ENCODE data around the gene CEND1.

The CEND1 gene

DNA sequence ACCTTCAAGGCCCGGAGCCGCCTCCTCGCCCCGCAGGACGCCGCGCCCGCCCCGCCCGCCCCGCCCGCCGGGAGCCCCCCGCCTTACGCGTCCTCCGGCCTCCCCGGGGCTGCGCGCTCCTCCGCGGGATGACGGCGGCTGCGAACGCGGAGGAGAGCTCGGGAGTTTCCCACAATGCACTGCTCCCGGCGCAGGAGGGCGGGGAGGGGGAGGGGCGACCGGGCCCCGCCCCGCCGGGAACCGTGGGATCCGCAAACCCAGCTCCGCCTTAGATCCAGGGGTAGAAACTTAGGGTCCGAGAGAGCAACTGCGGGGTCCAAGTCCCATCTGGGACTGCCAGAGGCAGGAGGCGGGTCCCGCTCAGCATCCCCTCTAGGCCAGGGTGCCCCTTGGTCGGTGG, at the start of gene CEND1:
CEND1 (minus strand) TSS at position 148 of the 400 bp plus-strand sequence. CDS start 1,514 bp downstream, outside the sequence.
- H3K4me3 ChIP-seq (ENCODE audit: low read depth, low read length), result peak within 1 kb of the TSS; percentile 35
- DNase-seq (ENCODE audit: low read depth), result no peak

DNA sequence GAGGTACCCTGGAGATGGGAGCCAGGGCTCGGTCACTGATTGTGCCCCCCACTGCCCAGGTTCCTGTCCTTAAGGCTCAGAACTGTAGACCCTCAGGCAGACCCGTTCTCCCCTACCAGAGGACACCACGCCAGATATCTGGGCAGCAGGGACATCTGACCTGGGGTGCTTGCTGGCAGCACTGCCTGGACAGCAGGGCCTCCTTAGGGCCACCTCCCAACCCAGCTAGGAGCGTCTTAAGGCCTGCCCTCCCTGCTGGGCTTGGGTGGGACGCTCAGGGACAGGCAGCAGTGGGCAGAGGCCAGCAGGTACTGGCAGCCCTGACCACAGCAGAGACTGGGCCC, 49.4 kb upstream of the CEND1 start:
- no peak for DNase-seq (ENCODE audit: low read depth)
- no peak overlapping the region for H3K4me3 ChIP-seq (ENCODE audit: low read depth, low read length)

DNA sequence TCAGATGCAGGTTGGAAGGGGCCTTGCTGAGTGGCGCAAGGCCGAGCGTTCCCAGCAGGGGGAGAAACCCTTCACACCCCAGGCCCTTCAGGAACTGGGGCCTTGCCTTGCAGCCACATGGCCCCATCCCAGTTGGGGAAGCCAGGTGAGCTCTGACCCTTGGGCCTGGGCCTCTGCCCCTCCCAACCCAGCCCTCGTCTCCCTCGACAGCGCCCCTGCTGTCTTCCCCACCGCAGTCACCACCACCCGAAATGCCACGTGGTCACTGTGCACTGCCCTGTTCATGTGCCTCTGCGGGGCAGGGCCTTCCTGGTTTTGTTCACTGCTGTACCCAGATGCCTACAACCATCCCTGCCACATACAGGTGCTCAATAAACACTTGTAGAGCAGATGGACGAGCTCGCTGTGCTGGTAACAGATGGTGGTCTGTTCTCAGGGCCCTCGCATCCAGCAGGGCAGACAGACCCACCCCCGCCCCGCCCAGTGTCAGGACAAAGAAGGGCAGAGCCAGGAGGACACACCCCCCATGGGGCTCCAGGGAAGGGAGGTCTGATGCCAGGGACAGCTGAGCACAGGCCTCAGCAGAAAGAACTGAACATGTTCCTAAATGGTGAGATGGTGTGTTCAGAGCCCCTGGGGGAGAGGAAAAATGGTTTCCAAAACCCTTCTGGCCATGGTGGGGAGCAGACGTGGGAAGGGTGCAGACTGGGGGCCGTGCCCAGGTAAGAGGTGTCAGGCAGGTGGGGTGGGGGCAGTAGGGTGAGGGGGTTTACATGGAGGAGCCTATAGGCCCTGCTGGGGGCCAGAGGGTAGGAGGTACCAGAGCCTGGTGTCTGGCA, 48.8 kb upstream of the CEND1 start:
- H3K4me3 ChIP-seq (ENCODE audit: low read depth, low read length), result no peak overlapping the region
- DNase-seq (ENCODE audit: low read depth), result no peak

DNA sequence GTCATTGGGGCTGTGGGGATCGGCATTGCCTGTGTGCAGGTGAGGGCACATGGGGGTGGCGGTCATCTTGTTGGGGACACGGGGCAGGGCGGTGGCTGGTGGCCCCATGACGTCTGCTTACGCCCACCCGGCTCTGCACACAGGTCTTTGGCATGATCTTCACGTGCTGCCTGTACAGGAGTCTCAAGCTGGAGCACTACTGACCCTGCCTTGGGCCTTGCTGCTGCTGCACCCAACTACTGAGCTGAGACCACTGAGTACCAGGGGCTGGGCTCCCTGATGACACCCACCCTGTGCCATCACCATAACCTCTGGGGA, 48.1 kb upstream of the CEND1 start:
- no peak overlapping the region for H3K4me3 ChIP-seq (ENCODE audit: low read depth, low read length)
- no peak for DNase-seq (ENCODE audit: low read depth)

DNA sequence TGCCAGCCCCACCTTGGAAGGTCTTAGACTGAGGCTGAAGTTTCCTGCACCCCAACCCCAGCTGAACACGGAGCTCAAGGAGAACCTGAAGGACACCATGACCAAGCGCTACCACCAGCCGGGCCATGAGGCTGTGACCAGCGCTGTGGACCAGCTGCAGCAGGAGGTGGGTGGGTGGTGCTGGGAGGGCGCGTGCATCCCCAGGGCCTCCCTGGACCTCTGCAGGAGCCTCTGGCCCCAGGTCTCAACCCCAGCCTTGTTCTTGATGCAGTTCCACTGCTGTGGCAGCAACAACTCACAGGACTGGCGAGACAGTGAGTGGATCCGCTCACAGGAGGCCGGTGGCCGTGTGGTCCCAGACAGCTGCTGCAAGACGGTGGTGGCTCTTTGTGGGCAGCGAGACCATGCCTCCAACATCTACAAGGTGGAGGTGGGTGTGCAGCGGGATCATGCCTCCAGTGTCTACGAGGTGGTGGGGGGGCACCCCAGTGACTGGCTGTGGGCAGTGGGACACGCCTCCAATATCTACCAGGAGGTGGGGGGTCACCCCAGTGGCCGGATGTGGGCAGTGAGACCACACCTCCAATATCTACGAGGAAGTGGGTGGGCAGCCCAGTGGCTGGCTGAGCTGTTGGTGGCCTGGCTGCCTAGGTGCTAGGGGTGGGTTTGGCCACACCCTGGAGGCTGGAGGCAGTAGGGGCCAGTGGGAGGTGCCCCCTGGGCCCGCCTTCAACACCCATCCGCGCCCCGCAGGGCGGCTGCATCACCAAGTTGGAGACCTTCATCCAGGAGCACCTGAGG, 47.5 kb upstream of the CEND1 start:
- DNase-seq (ENCODE audit: low read depth), result no peak
- no peak overlapping the region for H3K4me3 ChIP-seq (ENCODE audit: low read depth, low read length)

DNA sequence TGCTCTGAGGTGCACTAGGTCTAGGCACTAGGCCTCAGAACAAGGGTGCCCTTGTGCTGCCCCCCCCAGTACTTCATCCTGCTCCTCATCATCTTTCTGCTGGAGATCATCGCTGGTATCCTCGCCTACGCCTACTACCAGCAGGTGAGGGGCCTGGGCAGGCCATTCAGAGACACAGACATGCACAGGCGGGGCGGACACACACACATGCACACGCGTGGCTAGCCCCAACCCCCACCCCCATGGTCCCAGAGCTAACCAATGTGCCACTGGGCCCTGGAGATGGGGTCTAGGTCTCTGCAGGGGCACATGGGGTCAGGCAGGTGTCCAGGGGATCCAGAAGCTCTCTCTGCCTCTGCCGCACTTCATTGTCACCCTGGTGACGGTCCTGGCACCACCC, 46.8 kb upstream of the CEND1 start:
- DNase-seq (ENCODE audit: low read depth), result no peak
- no peak overlapping the region for H3K4me3 ChIP-seq (ENCODE audit: low read depth, low read length)

DNA sequence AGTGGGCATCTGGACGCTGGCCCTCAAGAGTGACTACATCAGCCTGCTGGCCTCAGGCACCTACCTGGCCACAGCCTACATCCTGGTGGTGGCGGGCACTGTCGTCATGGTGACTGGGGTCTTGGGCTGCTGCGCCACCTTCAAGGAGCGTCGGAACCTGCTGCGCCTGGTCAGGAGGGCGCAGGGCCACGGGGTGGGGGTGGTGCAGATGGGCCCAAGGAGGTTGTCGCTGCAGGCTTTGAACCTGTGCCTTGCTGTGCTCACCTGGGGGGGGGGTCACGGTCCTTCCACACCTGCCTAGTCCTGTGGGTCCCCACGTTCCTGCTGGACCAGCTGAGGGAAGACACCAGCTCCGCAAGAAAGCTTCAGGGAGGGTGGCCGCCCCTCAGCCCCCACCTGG, 46.4 kb upstream of the CEND1 start:
- no peak overlapping the region for H3K4me3 ChIP-seq (ENCODE audit: low read depth, low read length)
- DNase-seq (ENCODE audit: low read depth), result no peak

DNA sequence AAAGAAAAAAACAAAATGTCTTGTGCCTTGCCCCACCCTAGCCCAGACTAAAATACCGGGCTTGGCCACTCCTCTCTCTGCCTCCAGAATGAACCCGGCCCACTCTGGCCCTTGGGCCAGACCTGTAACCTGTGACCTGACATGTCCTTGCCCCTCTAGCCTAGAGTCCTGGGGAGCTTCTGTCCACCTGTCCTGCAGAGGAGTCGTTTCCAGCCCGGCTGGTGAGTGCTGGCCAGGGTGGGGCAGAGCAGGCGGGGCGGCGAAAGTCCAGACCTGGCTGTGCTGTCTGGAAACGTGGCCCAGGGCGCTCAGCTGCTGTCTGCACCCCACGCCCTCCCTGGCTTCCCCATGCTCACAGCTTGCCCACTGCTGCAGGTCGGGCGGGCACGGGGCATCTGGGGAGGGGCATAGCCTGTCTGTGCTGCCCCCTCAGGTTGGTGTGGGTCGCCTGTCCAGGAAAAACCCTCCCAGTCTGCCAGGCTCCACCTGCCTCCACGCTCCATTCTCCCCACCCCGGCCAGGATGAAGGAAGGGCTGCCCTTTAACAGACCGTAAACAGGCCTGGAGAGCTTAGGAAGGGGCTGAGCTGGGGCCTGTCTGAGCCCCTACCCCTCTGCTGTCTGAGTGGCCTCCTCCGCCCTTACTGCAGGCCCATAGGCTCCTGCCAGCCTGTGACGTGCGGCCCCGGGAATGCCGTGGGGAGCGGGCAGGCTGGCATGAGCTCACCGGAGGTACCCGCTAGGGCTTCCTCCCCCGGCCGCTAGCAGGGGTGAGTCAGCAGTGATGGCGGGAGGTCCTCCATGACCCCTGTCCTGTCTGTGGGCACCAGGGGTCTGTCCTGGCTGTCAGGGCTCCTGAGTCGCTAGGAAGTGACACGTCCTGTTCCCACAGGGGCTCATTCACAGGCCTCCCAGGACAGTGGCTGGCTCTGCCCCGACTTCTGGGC, 44.8 kb upstream of the CEND1 start:
- H3K4me3 ChIP-seq (ENCODE audit: low read depth, low read length), result peak overlapping the region; percentile 78
- DNase-seq (ENCODE audit: low read depth), result no peak

DNA sequence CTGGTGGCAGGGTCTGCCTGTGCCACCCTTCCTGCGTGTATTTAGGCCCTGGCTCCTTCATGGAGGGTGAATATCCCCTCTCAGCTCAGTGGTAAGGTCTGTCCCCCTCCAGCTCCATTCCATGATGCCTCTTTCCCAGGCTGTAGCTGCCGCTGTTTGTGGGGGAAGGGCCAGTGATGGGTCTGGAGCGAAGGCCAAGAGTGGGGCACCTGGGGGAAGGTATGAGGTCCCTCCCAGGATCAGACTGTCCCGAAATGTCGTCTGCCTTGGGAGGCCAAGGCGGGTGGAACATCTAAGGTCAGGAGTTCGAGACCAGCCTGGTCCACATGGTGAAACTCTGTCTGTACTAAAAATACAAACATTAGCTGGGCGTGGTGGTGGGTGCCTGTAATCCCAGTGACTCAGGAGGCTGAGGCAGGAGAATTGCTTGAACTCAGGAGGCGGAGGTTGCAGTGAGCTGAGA, 44.0 kb upstream of the CEND1 start:
- H3K4me3 ChIP-seq (ENCODE audit: low read depth, low read length), result peak overlapping the region; percentile 78
- DNase-seq (ENCODE audit: low read depth), result no peak

DNA sequence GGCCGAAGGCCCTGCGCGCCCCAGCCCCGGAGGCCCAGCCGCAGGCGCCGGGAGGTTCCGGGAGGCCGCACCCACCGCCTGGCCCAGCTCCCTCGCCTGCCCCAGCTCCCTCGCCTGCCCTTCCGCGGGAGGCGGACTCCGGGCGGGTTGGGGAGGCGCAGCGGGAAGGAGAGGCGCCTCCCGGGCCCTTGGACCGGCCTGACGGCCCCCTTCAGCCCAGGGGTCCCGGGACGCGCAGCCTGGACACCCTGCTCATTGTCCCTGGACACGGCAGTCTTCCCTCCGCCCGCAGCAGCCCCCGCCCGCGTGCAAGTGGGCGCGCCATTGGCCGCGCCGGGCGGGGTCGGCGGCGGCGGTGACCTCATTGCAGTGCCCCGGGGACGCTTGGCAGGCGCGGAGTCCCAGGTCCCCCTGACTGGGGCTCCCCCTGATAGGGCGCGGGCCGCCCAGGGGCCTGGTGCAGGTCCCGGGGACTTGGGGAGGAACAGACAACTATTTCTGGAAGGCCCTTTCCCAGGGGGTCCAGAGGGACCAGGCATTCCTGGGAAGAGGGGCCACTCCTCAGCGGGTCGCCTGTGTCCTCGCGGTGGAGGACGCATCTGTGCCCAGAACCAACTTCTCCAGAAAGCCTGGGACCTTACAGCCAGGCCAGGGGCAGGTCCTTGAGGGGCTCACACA, 43.4 kb upstream of the CEND1 start:
- H3K4me3 ChIP-seq (ENCODE audit: low read depth, low read length), result peak overlapping the region; percentile 78
- no peak for DNase-seq (ENCODE audit: low read depth)

DNA sequence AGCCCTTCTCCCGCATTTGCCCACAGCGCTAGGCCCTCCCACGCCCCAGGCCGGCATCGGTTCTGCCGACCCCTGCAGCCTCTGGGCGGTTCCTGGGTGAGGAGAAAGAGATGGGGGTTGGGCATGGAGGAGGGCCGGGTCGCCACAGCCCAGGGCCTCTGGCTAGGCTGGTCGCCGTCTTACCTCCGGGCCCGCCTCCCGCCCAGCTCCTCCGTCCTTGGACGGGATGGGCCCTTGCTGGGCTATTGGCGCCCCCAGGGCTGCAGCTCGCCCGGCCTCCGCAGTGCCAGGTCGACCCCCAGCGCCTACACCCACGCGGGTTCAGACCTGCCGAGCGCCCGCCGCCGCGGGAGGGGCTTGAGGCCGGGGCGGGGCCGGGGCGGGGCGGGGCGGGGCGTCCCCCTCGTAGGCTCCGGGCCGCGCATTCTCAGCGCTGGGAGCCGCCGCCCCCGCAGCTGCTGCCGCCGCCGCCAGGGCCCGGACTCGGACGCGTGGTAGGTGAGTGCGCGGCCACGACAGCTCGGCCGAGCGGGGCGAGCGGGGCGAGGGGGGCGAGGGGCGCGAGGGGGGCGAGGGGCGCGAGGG, 42.7 kb upstream of the CEND1 start, which contains the start of gene CD151:
CD151 (plus strand) TSS at position 424 of the 585 bp plus-strand sequence. CDS start 3,118 bp downstream, outside the sequence.
- H3K4me3 ChIP-seq (ENCODE audit: low read depth, low read length), result peak within 1 kb of the TSS; percentile 78
- no peak for DNase-seq (ENCODE audit: low read depth)

DNA sequence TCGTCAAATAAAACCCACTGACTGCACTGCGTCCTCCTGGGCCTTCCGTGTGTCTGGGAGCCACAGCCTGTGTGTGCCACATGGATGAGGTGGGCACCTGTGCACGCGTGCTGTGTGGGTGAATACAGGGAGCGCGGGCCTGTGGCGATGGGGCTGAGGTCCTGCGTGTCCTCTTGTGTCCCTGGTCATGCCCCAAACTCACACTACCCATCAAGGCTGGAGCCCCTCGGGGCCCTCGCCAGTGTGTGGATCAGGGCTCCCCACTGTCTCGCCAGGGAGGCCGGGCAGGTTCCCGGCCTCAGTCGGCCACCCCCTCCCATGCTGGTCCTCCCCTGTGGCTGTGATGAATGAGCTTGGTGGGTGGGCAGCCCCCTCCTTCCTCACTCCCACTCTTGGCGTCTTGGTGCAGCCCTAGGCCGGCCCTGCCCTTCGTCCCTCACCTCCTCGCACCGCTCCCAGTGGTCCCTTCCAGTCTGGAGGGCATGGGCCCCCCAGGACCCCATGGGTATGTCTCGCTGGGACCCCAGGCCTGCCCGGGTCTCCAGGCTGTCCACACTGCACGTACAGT, 42.2 kb upstream of the CEND1 start:
- H3K4me3 ChIP-seq (ENCODE audit: low read depth, low read length), result peak overlapping the region; percentile 48
- DNase-seq (ENCODE audit: low read depth), result no peak

DNA sequence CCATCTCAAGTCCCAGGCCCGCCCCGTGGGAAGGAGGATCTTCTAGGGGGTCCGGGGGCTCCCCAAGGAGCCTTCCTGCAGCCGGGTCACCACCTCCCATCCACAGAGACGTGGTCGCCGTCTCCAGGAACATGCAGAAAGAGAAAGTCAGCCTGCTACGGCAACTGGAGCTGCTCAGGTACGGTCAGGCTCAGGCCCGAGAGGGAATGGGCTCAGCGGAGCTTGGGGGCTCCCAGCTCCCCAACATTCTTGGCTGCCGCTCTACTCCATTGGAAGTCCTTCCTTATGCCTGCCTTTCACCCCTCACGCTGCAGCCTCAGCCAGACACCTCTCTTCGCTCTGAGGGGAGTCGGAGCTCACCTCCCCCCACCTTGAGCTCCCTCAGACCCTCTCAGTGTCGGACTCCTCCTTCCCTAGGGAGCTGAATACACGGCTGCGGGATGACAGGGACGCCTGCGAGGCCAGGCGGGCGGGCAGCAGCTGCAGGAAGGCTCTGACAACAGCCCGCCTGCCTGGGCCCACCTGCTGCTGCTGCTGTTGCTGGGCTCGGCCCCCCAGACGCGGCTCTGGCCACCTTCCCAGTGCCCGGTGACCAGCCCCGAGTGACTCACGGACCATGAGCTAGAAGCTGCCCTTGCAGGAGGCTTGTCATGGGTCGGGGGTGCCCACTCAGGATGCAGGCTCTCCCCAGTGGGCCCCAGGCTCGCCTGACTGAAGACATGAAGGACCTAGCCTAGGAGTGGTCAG, 41.4 kb upstream of the CEND1 start:
- peak overlapping the region; percentile 42 for H3K4me3 ChIP-seq (ENCODE audit: low read depth, low read length)
- DNase-seq (ENCODE audit: low read depth), result no peak

DNA sequence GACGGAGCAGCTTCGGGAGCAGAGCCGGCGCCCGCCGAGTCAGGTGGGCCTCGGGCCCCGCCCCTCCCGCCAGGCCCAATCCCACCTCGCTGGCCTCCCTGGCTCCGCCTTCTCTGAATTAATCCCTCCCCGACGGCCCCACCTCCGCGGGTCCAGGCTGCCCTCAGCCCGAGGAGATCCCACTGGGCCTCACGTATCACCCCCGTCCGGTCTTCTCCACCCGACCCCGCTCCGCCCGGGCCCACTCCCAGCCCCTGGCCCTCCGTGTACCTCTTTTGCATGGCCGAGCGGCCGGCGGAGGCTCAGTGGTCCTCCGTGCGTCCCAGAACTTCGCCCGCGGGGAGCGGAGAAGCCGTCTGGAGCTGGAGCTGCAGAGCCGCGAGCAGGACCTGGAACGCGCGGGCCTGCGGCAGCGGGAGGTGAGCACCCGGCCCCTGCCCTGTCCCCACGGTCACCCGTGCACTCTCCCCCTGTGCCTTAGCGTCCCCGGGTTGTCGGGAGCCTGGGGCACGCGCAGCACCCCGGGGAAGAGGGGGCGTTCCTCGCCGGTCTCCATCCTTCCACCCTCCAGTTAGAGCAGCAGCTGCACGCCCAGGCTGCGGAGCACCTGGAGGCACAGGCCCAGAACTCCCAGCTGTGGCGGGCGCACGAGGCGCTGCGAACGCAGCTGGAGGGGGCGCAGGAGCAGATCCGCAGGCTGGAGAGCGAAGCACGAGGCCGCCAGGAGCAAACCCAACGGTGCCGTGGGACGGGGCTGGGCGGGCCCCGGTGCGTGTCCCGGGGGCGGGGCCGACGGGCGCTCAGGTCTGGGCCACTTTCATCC, 40.6 kb upstream of the CEND1 start:
- H3K4me3 ChIP-seq (ENCODE audit: low read depth, low read length), result peak overlapping the region; percentile 42
- no peak for DNase-seq (ENCODE audit: low read depth)

DNA sequence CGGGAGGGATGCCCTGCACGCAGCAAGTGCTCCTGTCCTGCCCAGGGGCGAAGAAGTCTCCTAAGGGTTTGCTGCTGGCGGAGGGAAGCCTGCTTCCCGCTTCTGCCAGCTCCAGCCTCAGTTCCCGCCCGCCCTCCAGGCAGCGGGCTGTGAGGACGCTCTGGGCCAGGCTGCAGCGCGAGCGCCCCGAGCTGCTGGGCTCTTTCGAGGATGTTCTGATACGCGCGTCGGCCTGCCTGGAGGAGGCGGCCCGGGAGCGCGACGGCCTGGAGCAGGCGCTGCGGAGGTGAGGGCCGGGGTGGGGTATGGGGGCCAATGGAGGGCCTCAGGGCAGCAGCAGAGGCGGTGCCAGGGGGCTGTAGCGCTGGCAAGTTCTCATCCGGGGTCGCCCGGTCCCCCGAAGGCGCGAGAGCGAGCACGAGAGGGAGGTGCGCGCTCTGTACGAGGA, 40.0 kb upstream of the CEND1 start:
- H3K4me3 ChIP-seq (ENCODE audit: low read depth, low read length), result peak overlapping the region; percentile 42
- no peak for DNase-seq (ENCODE audit: low read depth)

DNA sequence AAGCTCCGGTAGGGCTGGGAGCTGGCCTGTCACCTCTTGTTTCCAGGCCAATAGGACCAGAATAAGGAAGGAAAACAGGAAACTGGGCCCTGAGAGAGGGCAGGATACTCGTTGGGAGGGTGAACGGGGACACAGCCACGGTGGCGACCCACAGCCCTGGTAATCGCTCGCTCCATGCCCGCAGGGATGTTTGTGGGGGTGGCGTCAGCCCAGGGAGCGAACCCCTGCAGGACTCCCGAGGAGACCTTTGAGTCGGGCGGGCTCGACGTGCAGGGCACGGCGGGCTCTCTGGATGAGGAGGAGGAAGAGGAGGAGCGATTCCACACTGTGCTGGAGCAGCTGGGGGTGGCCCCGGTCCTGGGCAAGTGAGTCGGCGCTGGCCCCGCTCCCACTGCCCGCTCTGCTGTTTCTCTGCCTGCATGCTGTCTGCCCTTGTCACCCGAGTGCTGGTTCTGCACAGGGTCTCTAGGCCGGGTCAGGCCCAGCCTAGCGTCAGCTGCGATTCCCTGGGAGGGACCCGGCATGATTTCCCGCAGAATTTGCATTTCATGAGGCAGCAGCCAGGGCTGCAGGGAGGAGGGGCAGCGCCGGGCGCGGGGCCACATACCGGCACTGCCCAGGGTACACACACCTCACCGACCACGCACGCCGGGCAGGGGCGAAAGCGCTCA, 39.4 kb upstream of the CEND1 start:
- no peak for DNase-seq (ENCODE audit: low read depth)
- H3K4me3 ChIP-seq (ENCODE audit: low read depth, low read length), result peak overlapping the region; percentile 42

All from skeletal muscle cell (primary cell).